Fibroblast of skin of scalp (primary cell): ENCODE data around the gene CEMIP.
A peak's percentile ranks its signal among the peaks of the same experiment; 100 is the strongest.

Experiments
- DNase-seq: peaks from one replicate; pipeline ENCODE4 v3.0.0-alpha.2; 2013

Gene CEMIP

DNA sequence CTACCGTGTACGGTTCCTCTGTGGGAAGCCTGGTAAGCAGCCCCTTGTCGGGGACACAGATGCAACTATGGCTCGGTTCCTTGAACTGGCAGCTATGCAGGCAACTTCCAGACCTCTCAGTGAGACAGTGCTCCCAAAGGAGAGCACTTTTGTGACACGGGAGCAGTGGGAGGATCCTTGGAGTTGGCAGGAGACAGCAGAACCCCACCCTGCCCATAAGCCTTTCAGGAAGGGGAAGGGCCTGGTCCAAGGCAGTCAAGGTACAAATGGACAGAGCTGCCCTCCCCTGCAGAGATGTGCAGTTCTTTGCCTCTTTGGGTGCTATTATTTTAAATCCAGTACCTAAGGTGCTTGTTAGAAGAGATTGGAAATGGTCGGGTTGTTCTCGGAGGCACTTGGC lies 115.9 kb downstream of the CEMIP start:
- DNase-seq, result no peak

DNA sequence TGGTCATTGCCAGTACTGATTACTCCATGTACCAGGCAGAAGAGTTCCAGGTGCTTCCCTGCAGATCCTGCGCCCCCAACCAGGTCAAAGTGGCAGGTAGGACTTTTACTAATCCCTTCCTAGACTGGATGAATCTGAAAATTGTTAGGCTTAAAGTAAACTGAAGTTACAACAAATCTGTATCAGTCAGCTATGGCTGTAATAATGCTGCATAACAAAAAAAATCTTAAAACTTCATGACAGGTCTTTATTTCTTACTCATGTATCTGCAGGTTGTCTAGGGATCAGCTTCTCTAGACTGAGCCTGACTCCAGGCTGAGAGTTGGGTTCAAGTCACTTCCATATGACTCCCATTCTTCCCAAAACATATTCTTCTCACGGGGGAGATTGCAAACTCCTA lies 116.8 kb downstream of the CEMIP start:
- DNase-seq, result no peak

DNA sequence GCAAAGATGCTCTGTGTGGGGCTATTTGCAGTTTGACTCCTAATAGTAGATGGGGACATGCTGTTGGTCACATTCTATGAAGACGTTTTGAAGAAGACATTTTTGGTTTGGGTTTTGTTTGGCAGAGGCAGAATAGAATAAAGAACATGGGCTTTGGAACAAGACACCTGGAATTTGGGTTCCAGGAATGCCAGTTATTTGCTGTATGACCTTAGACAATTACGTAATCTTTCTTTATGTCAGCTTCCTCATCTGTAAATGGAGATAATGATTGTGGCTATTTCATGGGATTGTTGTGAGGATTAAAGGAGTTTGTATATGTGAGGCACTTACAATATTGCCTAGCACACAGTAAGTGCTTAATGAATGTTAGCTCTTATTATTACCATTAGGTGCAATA lies 118.9 kb downstream of the CEMIP start:
- DNase-seq, result no peak

DNA sequence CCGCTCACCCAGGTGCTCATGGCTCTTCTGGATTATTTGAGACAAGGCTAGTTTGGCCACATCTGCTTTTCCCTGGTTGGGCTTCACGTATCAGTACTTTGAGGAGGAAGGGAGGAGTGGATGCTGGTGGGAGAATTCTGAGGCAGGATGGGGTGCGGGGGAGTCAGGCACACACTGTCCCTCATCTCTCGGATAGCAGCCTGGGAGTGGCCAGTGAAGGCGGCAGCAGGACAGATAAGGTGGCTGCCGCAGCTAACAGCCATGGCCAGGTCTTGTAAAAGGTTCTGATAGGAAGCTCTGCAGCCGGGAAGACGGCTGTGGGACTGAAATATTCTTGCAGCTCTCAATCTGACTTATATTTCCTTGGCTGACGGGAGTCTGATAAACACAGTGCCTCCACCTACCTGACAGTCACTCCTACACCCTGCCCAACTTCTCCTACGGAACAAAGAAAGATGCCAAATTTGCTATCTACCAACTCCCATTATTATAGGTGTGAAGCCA lies 123.2 kb downstream of the CEMIP start:
- DNase-seq, result no peak

DNA sequence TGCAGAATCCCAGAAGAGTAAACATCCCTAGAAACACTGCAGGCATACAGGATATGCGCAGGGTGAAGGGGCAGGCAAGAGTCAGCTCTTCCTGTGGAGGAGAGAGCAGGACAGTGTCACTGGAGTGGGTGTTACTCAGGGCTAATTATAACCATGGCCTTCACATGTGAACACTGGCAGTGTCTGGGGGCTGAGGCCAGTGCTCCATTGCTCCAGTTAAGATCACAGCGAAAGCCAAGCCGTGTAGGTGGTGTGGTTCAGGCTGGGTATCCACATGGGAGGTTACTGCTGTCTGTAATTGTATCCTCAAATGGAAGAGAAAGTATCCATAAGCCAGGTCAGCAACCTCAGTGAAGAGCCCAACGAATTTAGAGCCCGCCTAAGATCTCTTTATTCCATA lies 125.8 kb downstream of the CEMIP start:
- DNase-seq, result no peak

DNA sequence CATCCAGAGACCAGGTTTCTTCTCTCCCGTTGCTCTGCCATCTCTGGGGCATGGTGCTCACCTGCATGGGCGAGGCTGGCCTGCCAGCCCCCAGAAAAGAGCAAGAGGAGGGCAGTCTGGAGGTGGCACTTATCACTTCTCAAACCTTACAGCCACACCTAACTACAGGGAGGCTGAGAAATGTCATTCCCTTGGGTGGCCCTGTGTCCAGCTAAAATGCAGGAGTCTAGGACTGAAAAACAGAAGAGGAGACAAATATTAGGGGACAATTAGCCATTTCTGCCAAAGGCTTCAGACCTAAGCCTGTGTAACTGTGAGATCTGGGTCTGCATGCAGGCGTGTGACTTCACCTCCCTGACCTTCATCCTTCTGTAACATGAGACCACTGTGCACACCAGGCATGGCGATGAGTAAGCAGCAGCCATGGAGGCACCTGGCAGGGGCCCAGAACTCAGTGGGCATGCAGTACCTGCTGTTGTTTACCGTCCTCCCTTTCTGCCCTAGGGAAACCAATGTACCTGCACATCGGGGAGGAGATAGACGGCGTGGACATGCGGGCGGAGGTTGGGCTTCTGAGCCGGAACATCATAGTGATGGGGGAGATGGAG lies 127.1 kb downstream of the CEMIP start:
- peak; percentile 31 for DNase-seq

DNA sequence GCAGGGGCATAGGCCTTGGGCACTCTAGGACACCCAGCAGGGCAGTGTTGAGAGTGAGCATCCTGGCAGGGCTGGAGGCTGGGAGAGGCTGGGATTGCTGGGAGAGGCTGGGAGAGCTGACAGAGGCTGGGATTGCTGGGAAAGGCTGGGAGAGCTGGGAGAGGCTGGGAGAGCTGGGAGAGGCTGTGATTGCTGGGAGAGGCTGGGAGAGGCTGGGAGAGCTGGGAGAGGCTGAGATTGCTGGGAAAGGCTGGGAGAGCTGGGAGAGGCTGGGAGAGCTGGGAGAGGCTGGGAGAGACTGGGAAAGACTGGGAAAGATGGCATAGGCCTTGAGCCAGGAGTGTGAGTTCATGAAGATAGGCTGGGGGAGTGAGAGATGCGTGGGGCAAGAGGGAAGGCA lies 132.7 kb downstream of the CEMIP start:
- DNase-seq, result no peak

DNA sequence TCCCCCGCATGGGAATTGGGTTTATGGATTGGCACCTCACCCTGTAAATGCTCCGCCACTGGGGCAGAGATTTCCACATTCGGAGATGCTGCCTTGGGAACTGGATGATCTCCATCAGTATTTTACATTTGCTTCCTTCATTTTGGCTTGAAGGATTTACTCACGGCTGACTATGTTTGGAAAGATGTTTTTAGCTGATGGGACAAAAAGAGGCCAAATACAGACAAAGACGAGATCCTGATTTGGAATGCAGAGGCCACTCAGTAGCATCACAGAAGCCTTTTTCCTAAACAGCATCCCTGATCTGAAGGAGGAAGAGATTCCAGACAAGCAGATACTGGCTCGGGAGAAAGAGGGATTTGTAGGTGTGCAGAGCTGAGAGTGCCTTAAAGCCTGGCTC lies 133.5 kb downstream of the CEMIP start:
- DNase-seq, result no peak

DNA sequence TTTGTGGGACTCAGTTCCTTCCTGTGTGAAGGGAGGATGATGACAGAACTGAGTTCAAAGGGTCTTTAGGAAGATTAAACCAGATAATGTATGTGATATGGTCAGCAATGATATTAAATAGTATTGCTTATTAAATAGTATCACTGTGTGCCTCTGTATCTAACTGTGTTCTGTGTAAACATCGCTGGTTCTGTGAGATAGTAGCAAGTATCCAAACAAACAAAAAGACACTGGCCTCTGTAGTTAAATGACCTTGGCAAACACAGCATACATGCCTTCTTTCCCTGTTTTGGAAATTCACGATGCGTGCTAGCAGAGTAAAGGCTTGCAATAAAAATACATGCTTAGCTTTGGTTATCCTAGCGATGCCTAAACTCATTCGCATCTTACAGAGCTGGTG lies 134.4 kb downstream of the CEMIP start:
- DNase-seq, result no peak

DNA sequence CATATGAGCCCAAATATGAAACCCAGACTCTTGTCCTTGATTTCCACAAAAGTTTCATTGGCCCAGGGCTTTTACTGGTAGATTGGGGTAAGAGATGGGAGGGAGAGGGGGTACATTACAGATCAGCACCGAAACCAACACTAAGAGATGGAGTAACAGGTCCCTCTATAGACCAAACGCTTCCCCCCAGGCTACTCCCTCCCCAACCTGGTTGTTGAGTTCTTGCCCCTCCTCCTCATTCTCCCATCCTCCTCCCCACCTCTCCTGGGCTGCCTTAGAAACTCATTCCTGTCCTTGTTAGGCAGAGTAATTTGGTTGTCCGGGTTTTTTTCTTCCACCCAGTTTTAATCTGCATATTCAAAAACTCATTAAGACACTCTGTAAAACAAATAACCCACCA lies 136.3 kb downstream of the CEMIP start:
- DNase-seq, result no peak

DNA sequence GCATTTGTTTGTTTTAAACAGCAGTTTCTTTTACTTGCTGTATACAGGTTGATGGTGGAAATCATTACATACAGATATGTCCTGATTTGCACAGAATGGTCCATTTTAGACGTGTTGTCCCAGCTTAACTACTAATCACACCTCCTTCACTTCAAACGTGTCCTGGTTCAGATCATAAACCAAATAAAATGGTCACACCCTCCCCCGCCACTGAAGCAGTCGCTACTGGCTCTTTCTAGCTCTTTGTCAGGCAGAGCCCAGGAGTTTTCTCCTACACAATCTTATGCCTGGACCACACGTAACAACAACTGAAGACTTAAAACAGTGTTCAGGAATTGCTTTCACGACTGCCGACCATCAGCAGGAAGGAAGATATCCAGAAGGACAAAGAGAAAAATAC lies 136.9 kb downstream of the CEMIP start:
- no peak for DNase-seq

DNA sequence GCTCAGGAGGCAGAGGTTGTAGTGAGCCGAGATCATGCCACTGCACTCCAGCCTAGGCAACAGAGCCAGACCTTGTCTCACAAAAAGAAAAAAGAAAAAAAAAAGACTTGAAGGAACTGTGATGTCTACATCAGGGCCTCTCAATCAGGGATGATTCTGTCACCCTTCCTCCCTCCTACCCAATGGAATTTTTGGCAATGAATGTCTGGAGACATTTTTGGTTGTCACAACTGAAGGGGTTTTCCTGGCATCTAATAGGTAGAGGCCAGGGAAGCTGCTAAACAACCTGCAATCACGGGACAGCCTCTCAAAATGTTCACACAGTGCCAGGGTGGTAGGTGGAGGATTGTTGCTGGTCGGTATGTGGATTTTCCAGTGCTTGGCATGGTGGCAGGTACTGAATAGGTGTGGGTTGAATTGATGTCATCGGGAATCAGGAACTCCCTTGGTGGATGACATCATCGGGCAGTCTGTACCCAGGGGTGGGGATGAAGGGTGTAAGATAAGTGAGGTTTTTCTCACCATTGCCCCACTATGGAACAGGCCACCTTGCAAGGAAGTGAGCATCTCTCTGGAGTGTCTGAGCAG lies 139.1 kb downstream of the CEMIP start:
- DNase-seq, result no peak

DNA sequence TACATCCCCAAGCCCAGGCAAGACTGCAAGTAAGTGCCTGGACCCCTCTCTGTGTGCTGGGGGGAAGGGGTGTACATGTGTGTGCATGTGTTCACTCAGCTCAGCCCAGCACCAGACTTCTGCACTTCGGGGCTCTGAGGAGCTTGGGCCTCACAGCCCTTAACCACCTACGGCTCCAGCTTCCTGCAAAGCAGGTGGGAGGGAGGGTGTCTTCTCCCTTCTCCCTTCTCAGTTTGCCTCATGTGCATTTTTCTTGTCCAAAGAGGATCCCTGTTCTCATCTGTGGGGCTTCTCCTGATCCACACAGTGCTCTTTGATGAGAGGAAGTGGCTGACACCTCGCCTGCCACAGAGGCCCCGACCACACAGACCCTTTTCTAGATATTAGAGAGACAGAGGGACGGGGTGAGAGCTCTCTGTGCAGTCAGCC lies 141.1 kb downstream of the CEMIP start:
- no peak for DNase-seq

DNA sequence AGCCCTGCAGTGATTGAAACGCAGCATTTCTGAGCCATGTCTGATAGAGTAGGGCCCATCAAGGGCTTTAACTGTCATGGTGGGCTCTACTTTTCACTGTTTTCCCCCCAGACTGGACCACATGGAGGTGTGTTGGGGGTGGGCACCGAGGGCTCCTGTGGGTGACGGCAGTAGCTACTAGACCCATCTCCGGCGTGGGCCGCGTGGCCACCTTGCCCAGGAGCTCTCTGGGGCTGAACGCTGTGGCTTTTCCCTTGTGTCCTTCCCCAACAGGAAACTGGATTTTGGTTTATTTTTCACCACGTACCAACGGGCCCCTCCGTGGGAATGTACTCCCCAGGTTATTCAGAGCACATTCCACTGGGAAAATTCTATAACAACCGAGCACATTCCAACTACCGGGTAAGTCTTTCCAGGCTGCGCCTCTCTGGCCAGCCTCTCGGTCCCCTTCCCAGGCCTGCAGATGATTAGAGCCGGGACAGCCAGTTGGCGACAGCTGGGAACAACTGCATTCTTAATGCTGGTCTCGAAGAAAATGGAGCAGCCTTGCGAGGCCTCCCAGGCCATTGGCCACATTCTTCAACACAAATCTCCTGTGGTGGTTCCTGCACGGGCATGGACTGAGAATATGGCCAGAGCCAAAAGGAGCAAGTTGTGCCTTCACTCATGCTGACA lies 142.7 kb downstream of the CEMIP start:
- DNase-seq, result no peak

DNA sequence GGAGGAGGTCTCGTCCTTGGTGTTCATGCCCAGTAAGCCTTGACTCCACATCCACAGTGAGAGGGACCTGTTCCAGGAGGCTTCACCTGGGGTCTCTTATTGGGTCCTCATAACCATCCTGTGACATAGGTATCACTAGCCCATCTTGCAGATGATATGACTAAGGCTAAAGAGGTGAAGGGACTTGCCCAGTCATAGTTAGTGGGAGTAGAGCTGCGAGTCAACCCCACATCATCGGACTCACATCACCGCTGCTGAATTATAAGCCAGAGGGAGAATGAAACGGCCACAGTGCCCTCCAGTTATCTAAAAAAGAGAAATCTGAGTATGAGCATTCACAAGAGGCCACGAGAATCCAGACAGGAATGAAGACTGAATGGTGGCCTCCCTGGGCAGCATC lies 144.5 kb downstream of the CEMIP start:
- DNase-seq, result no peak

DNA sequence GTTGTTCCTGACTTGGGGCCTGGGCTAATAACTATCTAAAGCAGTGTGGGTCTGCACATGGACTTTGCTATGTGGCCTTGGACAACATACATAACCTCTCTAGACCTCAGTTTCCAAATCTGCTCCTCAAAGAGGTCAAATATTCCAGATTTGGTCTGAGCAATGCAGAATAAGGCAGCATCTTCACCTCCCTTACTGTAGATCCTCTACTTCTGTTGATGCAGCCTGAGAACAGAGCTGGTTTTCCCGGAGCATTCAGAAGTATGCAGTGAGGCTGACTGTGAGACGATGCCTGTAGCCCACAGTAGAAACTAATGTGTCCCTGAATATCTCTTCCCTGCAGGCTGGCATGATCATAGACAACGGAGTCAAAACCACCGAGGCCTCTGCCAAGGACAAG lies 145.1 kb downstream of the CEMIP start:
- no peak for DNase-seq

DNA sequence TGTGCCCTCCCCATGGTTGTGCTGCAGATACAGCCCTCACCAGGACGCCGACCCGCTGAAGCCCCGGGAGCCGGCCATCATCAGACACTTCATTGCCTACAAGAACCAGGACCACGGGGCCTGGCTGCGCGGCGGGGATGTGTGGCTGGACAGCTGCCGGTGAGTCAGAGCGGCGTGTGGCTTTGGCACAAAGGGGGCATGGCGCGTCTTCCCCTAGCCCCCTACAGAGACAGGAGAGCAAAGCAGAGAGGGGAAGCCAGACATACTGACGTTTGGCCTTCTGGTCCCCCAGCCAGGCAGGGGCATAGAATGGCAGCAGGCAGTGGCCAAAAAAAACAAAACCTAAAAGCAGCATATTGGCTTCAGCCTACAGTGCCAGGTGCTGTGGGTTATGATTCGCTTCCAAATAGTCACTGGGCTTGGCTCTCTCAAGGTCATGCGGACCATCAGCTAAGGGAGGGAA lies 146.5 kb downstream of the CEMIP start:
- no peak for DNase-seq

DNA sequence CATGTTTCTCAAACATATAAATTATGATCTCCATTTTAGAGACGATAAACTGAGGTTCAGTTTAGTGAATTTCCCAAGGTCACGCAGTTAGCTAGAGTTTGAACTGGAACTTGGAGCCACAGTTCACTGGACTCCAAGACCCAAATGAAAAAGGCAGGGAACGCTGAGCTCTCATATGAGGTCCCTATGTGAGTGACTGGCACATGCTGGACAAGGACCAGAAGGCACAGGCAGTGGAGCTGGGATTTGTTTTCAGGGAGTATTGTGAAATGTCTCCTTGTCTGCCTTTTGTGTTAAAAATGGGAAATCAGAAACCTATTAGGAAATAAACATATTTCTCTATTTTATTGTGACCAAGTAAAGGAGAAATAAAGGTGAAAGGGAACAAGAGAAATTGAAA lies 147.0 kb downstream of the CEMIP start:
- no peak for DNase-seq

DNA sequence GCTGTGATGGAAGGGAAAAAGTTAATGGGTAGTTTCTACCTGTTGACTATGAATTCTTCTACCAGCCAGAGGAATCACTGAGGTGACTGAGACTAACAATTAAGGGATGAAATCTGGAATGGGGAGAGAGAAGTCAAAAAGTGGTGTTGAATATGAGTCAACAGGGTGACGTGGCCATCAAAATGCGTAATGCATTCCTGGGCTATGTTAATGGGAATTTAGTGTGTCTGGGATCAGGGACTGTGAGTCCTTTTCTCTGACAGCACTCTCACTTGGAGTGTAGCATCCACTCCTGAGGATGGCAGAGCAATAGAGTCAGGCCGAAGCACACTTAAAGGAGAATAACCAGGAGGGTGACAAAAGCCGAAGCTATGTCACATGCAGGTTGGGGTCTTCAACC lies 150.1 kb downstream of the CEMIP start:
- peak; percentile 60 for DNase-seq

DNA sequence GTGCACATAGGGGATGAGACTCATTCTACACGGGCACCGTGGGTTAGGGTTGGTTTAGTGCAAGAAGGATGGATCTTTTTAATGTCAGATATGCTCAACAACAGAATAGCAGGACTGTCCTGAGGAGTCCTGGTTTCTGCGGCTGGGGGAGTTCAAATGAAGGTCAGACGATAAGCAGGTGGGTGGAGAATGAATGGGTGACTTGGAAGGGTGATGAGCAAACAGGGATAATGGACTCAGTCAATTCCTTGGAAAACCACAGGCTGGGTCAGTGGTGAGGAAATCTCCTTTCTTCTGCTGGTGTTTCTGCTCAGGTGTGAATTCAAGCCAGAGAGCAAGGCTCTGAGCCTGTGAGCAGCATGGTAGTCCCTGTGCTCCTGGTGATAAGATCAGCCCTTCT lies 150.5 kb downstream of the CEMIP start:
- no peak for DNase-seq

DNA sequence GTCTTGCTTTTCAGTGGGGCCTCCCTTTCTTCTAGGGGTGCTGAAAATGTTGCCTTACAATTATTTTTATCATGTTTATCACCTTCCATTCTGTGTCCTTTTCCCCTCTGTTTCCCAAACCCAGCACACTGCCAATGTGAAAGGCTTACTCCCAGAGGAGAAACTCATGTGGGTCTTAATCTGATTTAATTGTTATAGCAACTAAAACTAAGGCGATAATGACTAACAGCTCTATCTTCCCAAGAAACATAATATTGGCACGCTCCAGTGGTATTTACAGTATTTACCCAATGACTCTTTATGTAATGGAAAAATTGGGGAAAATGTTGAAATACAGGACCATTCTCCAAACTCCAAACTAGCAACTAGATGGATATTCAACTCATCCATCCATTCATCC lies 152.0 kb downstream of the CEMIP start:
- no peak for DNase-seq

DNA sequence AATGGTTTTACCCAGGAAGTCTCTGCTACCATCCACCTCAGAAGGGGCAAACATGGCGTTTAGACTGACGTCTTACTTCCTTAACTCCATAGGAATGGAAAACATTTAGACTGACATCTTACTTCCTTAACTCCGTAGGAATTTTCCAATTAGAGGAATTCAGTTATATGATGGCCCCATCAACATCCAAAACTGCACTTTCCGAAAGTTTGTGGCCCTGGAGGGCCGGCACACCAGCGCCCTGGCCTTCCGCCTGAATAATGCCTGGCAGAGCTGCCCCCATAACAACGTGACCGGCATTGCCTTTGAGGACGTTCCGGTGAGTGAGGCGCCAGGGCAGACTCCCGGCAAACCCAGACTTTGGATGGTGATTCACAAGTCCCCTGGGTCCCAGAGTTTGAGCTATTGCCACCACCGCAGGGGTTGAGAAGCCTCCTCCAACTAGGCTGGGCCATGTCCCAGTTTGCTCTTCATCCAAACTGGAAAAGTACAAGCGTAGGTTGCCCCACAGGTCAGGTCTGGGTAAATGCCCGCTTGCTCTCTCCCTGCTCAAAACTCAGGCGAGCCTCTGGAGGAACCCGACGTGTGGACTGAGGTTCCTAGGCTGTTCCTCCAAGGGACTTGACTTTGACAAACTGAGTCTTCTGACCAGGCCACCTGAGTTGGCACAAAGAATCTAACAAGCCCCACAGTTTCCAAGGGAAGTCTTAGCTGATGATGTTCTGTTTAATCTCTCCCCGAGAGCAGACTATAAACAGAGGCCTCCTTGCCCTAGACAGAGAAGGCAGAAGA lies 152.7 kb downstream of the CEMIP start:
- DNase-seq, result no peak

DNA sequence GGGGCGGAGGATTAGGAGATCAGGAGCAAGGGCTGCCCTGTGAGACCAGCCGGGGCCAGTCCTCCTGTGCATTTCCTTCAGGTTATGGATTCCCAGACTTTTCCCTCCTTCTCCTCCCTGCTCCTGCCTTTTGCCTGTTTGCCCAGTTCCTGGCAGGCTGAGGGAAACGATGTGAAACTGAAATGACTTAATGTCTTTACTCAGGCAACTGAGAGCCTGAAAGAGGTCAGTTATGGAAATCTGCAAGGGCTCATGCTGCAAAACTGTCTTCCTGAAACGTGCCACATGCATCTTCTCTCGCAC lies 153.3 kb downstream of the CEMIP start:
- DNase-seq, result no peak

DNA sequence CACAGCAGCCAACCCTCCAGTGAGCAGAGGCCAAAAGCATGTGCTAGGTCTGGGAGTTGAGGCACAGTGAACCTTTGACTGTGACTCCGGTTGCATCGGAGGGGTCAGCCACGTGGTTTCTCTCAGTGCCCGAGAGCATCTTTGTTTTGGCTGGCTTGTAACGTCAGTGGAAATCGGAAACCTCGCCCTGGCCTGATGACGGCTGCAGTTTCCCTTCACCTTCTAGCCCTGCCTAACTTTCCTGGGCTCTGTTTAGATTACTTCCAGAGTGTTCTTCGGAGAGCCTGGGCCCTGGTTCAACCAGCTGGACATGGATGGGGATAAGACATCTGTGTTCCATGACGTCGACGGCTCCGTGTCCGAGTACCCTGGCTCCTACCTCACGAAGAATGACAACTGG lies 153.8 kb downstream of the CEMIP start:
- no peak for DNase-seq
